ENCODE measurements around the gene TRMT10B.
"Not testable (repeated sequence)": the region's sequence is repeated elsewhere in the genome, so short reads cannot be mapped to it uniquely, and the experiment has no call there.

- not testable (repeated sequence) for TF ChIP-seq TCF4 (CRISPR knock-in tag; IDR thresholded peaks at IDR 0.05; ENCODE audit: borderline replicate concordance); CREB5 (CRISPR knock-in tag; IDR thresholded peaks at IDR 0.05; ENCODE audit: low read depth); CSRNP3 (CRISPR knock-in tag; IDR thresholded peaks at IDR 0.05); SNAI2 (CRISPR knock-in tag; IDR thresholded peaks at IDR 0.05); ZNF565 (CRISPR knock-in tag; conservative IDR thresholded peaks at IDR 0.05; ENCODE audit: low read depth); ESRRG (CRISPR knock-in tag; IDR thresholded peaks at IDR 0.05); RARB (CRISPR knock-in tag; IDR thresholded peaks at IDR 0.05); TSHZ2 (CRISPR knock-in tag; IDR thresholded peaks at IDR 0.05); ZFP30 (CRISPR knock-in tag; IDR thresholded peaks at IDR 0.05); PATZ1 (CRISPR knock-in tag; IDR thresholded peaks at IDR 0.05; ENCODE audit: borderline replicate concordance); PPARA (CRISPR knock-in tag; IDR thresholded peaks at IDR 0.05; ENCODE audit: borderline replicate concordance); GLIS3 (CRISPR knock-in tag; IDR thresholded peaks at IDR 0.05)
These were observed 11.7 kb downstream of the TRMT10B start for GRCh38 chr9:37765263-37765662.

All from SK-N-SH treated with all-trans-retinoic acid at 6 μM for 48 hours (cell line).